Naive thymus-derived CD4-positive, alpha-beta T cell (primary cell): ENCODE data around the gene GGNBP2. TPM values are rescaled to one million over a fixed set of nuclear protein-coding genes. Genes with fewer than 3 reads are reported as not detected.

ENCODE experiments used
- ATAC-seq: fragments of 150-1000 bp; cut with Tn5 transposase; 2 replicates; pipeline ENCODE4 v1.10.0; 2021; ENCODE audit warnings: mild to moderate bottlenecking, moderate library complexity
- CTCF ChIA-PET: fragments of 350-600 bp; sonication (Branson Sonifier 250); formaldehyde crosslinking; loops from one replicate; lab custom pipeline; 2021; ENCODE audit warnings: antibody characterized with exemption; lab: Charles Lee
- POLR2A ChIA-PET: fragments of 350-600 bp; sonication (Branson Sonifier 250); formaldehyde crosslinking; loops from one replicate; lab custom pipeline; 2021; ENCODE audit warnings: antibody characterized with exemption, inconsistent platforms; lab: Charles Lee
- DNase-seq, 9 donors: peaks; one replicate each; pipeline versions ENCODE4 v3.0.0 to v3.0.0-alpha.2; 2020 to 2022; ENCODE audit warnings: mixed read lengths in 1 of 9
- H3K27ac ChIP-seq: one replicate; pipeline ENCODE4 v1.7.0; 2013; ENCODE audit warnings: mild to moderate bottlenecking, low read depth, low read length, moderate library complexity
- H3K27me3 ChIP-seq, 2 donors: one replicate each; pipeline ENCODE4 v1.7.0; 2013; ENCODE audit warnings: low read length in 2 of 2, mild to moderate bottlenecking in 2 of 2, moderate library complexity in 2 of 2; ENCODE audit not compliant: control insufficient read depth in 2 of 2, insufficient read depth in 2 of 2
- H3K36me3 ChIP-seq, 3 experiments: 1 replicate in 2 of 3; 2 replicates in 1 of 3; pipeline ENCODE4 v1.7.0; 2013; ENCODE audit warnings: low read length in 3 of 3, mild to moderate bottlenecking in 3 of 3, moderate library complexity in 1 of 3; ENCODE audit not compliant: insufficient read depth in 3 of 3, control insufficient read depth in 2 of 3
- H3K4me1 ChIP-seq, 2 donors: one replicate each; pipeline ENCODE4 v1.7.0; 2013; ENCODE audit warnings: low read length in 2 of 2, mild to moderate bottlenecking in 2 of 2, moderate library complexity in 1 of 2; ENCODE audit not compliant: control insufficient read depth in 2 of 2, insufficient read depth in 2 of 2
- H3K4me3 ChIP-seq: 2 replicates; pipeline ENCODE4 v1.7.0; 2013; ENCODE audit warnings: mild to moderate bottlenecking, low read length
- H3K9me3 ChIP-seq, 3 experiments: 1 replicate in 2 of 3; 2 replicates in 1 of 3; pipeline ENCODE4 v1.7.0; 2013; ENCODE audit warnings: low read length in 3 of 3; ENCODE audit not compliant: control insufficient read depth in 2 of 3
- H3K27ac Mint-ChIP-seq, 9 donors: one replicate each; pipeline ENCODE4 v1.8.0; 2020 to 2022; ENCODE audit warnings: mixed read lengths in 9 of 9, mild to moderate bottlenecking in 8 of 9, moderate library complexity in 5 of 9, inconsistent platforms in 2 of 9
- H3K27me3 Mint-ChIP-seq, 5 donors: one replicate each; pipeline ENCODE4 v1.8.0; 2021 to 2022; ENCODE audit warnings: mixed read lengths in 5 of 5, mild to moderate bottlenecking in 1 of 5
- H3K36me3 Mint-ChIP-seq, 5 donors: one replicate each; pipeline ENCODE4 v1.8.0; 2020 to 2022; ENCODE audit warnings: mixed read lengths in 5 of 5, mild to moderate bottlenecking in 3 of 5, inconsistent platforms in 1 of 5
- H3K4me1 Mint-ChIP-seq, 7 donors: one replicate each; pipeline ENCODE4 v1.8.0; 2020 to 2022; ENCODE audit warnings: mixed read lengths in 7 of 7, mild to moderate bottlenecking in 3 of 7, inconsistent platforms in 1 of 7
- H3K4me3 Mint-ChIP-seq, 10 donors: one replicate each; pipeline ENCODE4 v1.8.0; 2020 to 2022; ENCODE audit warnings: mild to moderate bottlenecking in 10 of 10, mixed read lengths in 10 of 10, moderate library complexity in 6 of 10, inconsistent platforms in 2 of 10
- H3K9me3 Mint-ChIP-seq, 11 donors: one replicate each; pipeline ENCODE4 v1.8.0; 2020 to 2022; ENCODE audit warnings: mixed read lengths in 11 of 11, mild to moderate bottlenecking in 4 of 11, inconsistent platforms in 1 of 11, moderate library complexity in 1 of 11
- intact Hi-C, 2 donors: fragments of 100-400 bp; cut with micrococcal nuclease; formaldehyde crosslinking; loops; one replicate each; pipeline ENCODE4 v1.15.1; 2023
- polyA plus RNA-seq, 2 donors: library from polyadenylated mRNA; unstranded; fragments of 300-500 nt; fragmentation: Illumina TruSeq; gene quantifications; one replicate each; pipeline ENCODE4 v1.2.3, GENCODE V29; 2021
- total RNA-seq, 6 experiments: library from RNA in 5 of 6; stranded (reverse) in 5 of 6; gene quantifications; 1 replicate in 5 of 6; 2 replicates in 1 of 6; pipeline ENCODE4 v1.2.3 and lab custom pipeline; 2021 to 2026

GGNBP2 gene
- total and polyA plus RNA-seq, 7 experiments from 2014 or later: 60.4 to 173 (median 138) TPM

DNA sequence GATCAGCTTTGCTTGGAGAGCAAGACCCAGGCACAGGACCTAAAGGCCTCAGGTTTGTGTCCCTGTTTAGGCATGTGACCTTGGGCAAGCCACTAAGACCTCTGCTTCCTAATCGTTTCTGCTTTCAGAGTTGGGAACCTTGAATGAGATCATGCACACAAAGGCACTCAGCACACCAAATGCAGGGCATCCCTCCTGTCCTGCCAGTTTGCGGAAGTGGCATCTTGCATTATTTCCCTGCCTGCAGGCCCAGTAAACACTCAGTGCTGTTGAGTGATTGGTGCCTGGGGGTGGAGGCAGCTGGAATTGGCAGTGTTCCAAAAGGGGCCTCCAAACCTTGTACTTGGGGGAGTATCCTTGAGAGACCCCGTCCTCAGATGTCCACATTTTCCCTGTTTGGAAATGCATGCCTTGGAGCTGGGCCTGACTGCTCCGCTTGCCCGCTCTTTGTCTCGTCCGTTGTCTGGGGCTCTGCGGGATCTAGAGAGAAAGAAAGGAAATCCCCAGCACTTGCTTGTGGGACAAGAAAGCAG lies 85.3 kb downstream of the GGNBP2 start:
- ATAC-seq: no peak
- POLR2A ChIA-PET: no interaction called here
- no peaks in the 10 kb centered on the region for H3K9me3 Mint-ChIP-seq

DNA sequence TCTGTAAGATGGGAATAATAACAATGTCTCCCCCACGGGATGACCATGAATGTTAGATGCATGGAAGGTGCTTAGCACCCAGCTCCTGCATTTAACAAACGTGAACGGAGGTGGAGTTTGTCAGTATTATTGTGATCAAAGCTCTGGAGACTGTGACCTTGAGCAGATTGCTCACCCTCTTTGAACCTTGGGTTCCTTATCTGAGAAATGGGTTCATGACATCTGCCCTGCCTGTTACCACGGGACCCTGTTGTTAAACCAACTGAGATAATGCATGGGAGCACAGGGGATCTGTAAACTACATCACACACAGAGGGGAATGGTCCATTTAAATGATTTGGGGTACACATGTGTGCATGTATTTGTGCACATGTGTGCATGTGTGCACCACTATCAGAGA lies 86.3 kb downstream of the GGNBP2 start:
- no peaks in the 10 kb centered on the region for H3K27me3 ChIP-seq
- H3K27ac ChIP-seq: no peak overlapping the region
- ChIA-PET POLR2A (no interaction called here), CTCF (interaction anchor here (4.6 kb wide), 1 partner anchor 416 kb away, joined by 42 read pairs; no protein-coding TSS in a partner anchor)
- Mint-ChIP-seq H3K27me3 (peaks cover 0 to 27% (median 6%) of the 10 kb centered on the region in 5 donors), H3K9me3 (no peaks in the 10 kb centered on the region), H3K27ac (no peak overlapping the region), H3K4me3 (no peak overlapping the region), H3K4me1 (peaks cover 0 to 3% (median 0%) of the 10 kb centered on the region in 7 donors), H3K36me3 (no peaks in the 10 kb centered on the region)
- H3K4me3 ChIP-seq: no peak overlapping the region
- no peak for ATAC-seq
- H3K4me1 ChIP-seq: no peaks in the 10 kb centered on the region
- no peaks in the 10 kb centered on the region for H3K36me3 ChIP-seq
- H3K9me3 ChIP-seq: no peaks in the 10 kb centered on the region
- no peak for DNase-seq
- intact Hi-C loops: no loop called here

More for the DNA sequence above, 85.3 kb downstream of the GGNBP2 start:
- Mint-ChIP-seq H3K27ac (no peak overlapping the region), H3K27me3 (peaks cover 0 to 21% (median 3%) of the 10 kb centered on the region in 5 donors), H3K4me3 (no peak overlapping the region), H3K36me3 (no peaks in the 10 kb centered on the region), H3K4me1 (peaks cover 0 to 3% (median 0%) of the 10 kb centered on the region in 7 donors)
- Histone ChIP-seq H3K9me3 (no peaks in the 10 kb centered on the region), H3K36me3 (no peaks in the 10 kb centered on the region), H3K4me3 (no peak overlapping the region), H3K27me3 (no peaks in the 10 kb centered on the region), H3K27ac (no peak overlapping the region), H3K4me1 (no peaks in the 10 kb centered on the region)
- intact Hi-C loops: loop anchor here (1.0 to 2.0 kb wide), 8 partner anchors 27 to 743 kb away; no protein-coding TSS in a partner anchor
- DNase-seq: no peak
- CTCF ChIA-PET: interaction anchor here (1.2 to 4.6 kb wide), 4 partner anchors 10 to 611 kb away, joined by 3 to 42 read pairs (median 6); no protein-coding TSS in a partner anchor

DNA sequence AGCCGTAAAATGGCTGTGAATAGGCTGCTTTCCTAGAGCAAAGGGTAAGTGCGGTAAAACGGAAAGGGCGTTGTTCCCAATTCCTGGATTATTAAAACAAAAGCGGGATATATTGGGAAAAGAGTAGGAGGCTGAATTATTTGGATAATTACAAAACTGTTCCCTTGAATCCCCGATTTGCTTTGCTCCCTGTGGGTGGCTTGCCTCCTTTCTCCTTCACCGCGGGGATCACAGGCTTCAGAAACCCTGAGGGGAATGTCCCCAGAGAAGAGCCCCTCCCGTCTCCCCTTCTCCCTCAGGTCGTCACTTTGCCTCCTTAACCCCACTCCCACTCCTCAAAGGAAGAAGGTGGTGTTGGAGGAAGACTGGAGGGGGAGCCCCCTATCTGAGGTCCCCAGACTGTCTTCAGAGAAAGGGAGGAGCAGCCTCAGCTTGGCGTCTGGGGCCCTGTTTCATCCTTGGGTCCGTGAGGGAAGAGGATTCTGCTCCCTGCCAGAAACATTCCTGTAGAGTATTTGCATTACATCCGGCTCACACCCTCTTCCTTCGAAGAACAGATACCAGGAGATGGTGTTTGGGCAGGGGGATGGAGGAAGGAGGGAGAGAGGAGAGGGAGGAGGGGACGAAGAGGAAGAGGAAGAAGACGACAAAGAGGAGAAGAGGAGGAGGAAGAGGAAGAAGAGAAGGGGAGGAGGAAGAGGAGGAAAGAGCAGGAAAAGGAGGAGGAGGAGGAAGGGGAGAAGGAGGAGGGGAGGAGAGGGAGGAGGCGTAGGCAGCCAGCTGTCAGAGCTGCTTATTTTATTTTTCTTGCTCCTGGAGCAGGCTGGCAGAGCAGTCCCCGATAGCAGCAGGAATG lies 88.4 kb downstream of the GGNBP2 start:
- Histone ChIP-seq H3K4me1 (no peaks in the 10 kb centered on the region), H3K27ac (no peak overlapping the region), H3K27me3 (no peaks in the 10 kb centered on the region), H3K4me3 (no peak overlapping the region), H3K36me3 (no peaks in the 10 kb centered on the region), H3K9me3 (no peaks in the 10 kb centered on the region)
- Mint-ChIP-seq H3K27ac (no peak overlapping the region), H3K4me3 (no peak overlapping the region), H3K27me3 (peaks cover 6 to 32% (median 6%) of the 10 kb centered on the region in 5 donors), H3K4me1 (peaks cover 0 to 3% (median 0%) of the 10 kb centered on the region in 7 donors), H3K36me3 (no peaks in the 10 kb centered on the region), H3K9me3 (no peaks in the 10 kb centered on the region)
- ChIA-PET POLR2A (interaction anchor here (0.8 kb wide), 1 partner anchor 100 kb away, joined by 3 read pairs; no protein-coding TSS in a partner anchor), CTCF (interaction anchor here (1.5 kb wide), 1 partner anchor 415 kb away, joined by 5 read pairs; no protein-coding TSS in a partner anchor)
- intact Hi-C loops: no loop called here
- no peak for DNase-seq
- ATAC-seq: no peak

Other genes starting within 250 kb of the GGNBP2 start
- gene TBC1D3G, start 221.0 kb upstream of the GGNBP2 start, total RNA-seq: not detected
- gene TBC1D3G, start 221.0 kb upstream of the GGNBP2 start, polyA plus RNA-seq: not detected
- not detected for gene TBC1D3H, start 156.5 kb upstream of the GGNBP2 start, total RNA-seq
- not detected for gene TBC1D3H, start 156.5 kb upstream of the GGNBP2 start, polyA plus RNA-seq
- 10 to 100 TPM; 38.4 to 59.9 (median 57.4) TPM for gene ZNHIT3, start 58.2 kb upstream of the GGNBP2 start, total RNA-seq
- gene ZNHIT3, start 58.2 kb upstream of the GGNBP2 start, polyA plus RNA-seq: 100 to 1,000 TPM in 1 of 2 donors, 10 to 100 TPM in 1; 99.1 to 118 TPM
- 100 to 1,000 TPM in 1 of 5 experiments, 10 to 100 TPM in 4; 65.2 to 114 (median 76.9) TPM for gene MYO19, start 10.1 kb upstream of the GGNBP2 start, total RNA-seq
- 1 to 10 TPM; 4.9 to 5.7 TPM for gene MYO19, start 10.1 kb upstream of the GGNBP2 start, polyA plus RNA-seq
- gene PIGW, start 9.9 kb upstream of the GGNBP2 start, total RNA-seq: 10 to 100 TPM in 1 of 5 experiments, 1 to 10 TPM in 4; 4.2 to 15.6 (median 5.4) TPM
- gene PIGW, start 9.9 kb upstream of the GGNBP2 start, polyA plus RNA-seq: 10 to 100 TPM; 10.9 TPM
- 10 to 100 TPM in 1 of 5 experiments, 1 to 10 TPM in 4; 1.6 to 10.9 (median 5.1) TPM for gene DHRS11, start 47.0 kb downstream of the GGNBP2 start, total RNA-seq
- gene DHRS11, start 47.0 kb downstream of the GGNBP2 start, polyA plus RNA-seq: 1 to 10 TPM; 5.3 to 7.7 TPM
- 10 to 100 TPM in 3 of 5 experiments, 1 to 10 TPM in 2; 3.8 to 15.6 (median 13.3) TPM for gene MRM1, start 56.7 kb downstream of the GGNBP2 start, total RNA-seq
- gene MRM1, start 56.7 kb downstream of the GGNBP2 start, polyA plus RNA-seq: 1 to 10 TPM; 3.1 to 9.3 TPM